Mucosa of descending colon (tissue), 3 donors: Measurements from ENCODE around the gene KRTAP5-1. TPM values are rescaled to one million over a fixed set of nuclear protein-coding genes. Genes with fewer than 3 reads are reported as not detected.
A peak's percentile ranks its signal among the peaks of the same experiment; 100 is the strongest.

ENCODE experiments used
- ATAC-seq: fragments of 200-7000 bp; cut with Tn5 transposase; one replicate; pipeline ENCODE4 v1.9.1; 2020; ENCODE audit warnings: mild to moderate bottlenecking, moderate library complexity
- DNase-seq, 3 donors: peaks; one replicate each; pipeline ENCODE4 v3.0.0-alpha.2; 2020
- H3K36me3 ChIP-seq: fragments of 200-600 bp; one replicate; pipeline ENCODE4 v1.8.0; 2021; ENCODE audit warnings: low read depth, mild to moderate bottlenecking
- H3K4me1 ChIP-seq: fragments of 200-600 bp; one replicate; pipeline ENCODE4 v1.8.0; 2021; ENCODE audit warnings: low read depth, mild to moderate bottlenecking
- H3K4me3 ChIP-seq: fragments of 200-600 bp; one replicate; pipeline ENCODE4 v1.8.0; 2021; ENCODE audit warnings: mild to moderate bottlenecking
- H3K9me3 ChIP-seq: fragments of 200-600 bp; one replicate; pipeline ENCODE4 v1.8.0; 2021; ENCODE audit warnings: mild to moderate bottlenecking
- CTCF ChIP-seq: fragments of 200-600 bp; IDR thresholded peaks from one replicate; pipeline ENCODE4 v1.8.0; 2022; ENCODE audit warnings: antibody characterized with exemption, mild to moderate bottlenecking
- intact Hi-C, 2 donors: fragments of 100-400 bp; cut with DNase I in 1 of 2; cut with micrococcal nuclease in 1 of 2; formaldehyde crosslinking; loops; one replicate each; pipeline versions ENCODE4 v1.11.0 to v1.11.1; 2022; cut with DNase I, micrococcal nuclease
- total RNA-seq, 3 donors: library from RNA; stranded (reverse); fragmentation: NEBNext Ultra II Directional in 2 of 3; extraction: Animal tissue kit (Norgen Biotek cat#: 25700) in 2 of 3; gene quantifications; one replicate each; pipeline versions ENCODE4 v1.2.1 to v1.2.4, GENCODE V29; 2021 to 2023
- donor health status: DM: no; HTN: no; CAD: no; lungs with moderate emphysema.
- donor health status: DM: no; HTN: no; CAD: no.
- donor health status: DM: no; HTN: yes; CAD: no.

Gene KRTAP5-1
- total RNA-seq, 3 donors from 2014 or later: not detected

- DNase-seq: peak in 2 of 3 donors; percentile 62 to 66
- Histone ChIP-seq H3K4me1 (peaks cover 31% of the 10 kb centered on the region), H3K9me3 (no peaks in the 10 kb centered on the region), H3K4me3 (no peak overlapping the region), H3K36me3 (no peaks in the 10 kb centered on the region)
- ATAC-seq: peak; percentile 20
- TF ChIP-seq CTCF: no peak
- intact Hi-C loops: no loop called here
Observed at GRCh38 chr11:1557904-1558774, 26.9 kb downstream of the KRTAP5-1 start.

GRCh38 chr11:1557051-1557884, 27.8 kb downstream of the KRTAP5-1 start:
- ATAC-seq (no peak), DNase-seq (peak in 2 of 3 donors; percentile 27 to 54)
- H3K36me3 ChIP-seq: no peaks in the 10 kb centered on the region
- H3K9me3 ChIP-seq: no peaks in the 10 kb centered on the region
- intact Hi-C loops: no loop called here
- H3K4me3 ChIP-seq: no peak overlapping the region
- TF ChIP-seq CTCF: no peak
- H3K4me1 ChIP-seq: peaks cover 31% of the 10 kb centered on the region

- peaks cover 31% of the 10 kb centered on the region for H3K4me1 ChIP-seq
Observed at GRCh38 chr11:1556278-1556902, 28.7 kb downstream of the KRTAP5-1 start.

GRCh38 chr11:1555713-1556153, 29.4 kb downstream of the KRTAP5-1 start:
- no peak for TF ChIP-seq CTCF
- ATAC-seq: no peak
- intact Hi-C loops: no loop called here
- peak in 1 of 3 donors; percentile 24 for DNase-seq
- Histone ChIP-seq H3K4me3 (no peak overlapping the region), H3K36me3 (no peaks in the 10 kb centered on the region), H3K9me3 (no peaks in the 10 kb centered on the region), H3K4me1 (peaks cover 31% of the 10 kb centered on the region)

More at GRCh38 chr11:1556278-1556902, 28.7 kb downstream of the KRTAP5-1 start:
- DNase-seq (peak in 1 of 3 donors; percentile 33), ATAC-seq (no peak)
- Histone ChIP-seq H3K9me3 (no peaks in the 10 kb centered on the region), H3K36me3 (no peaks in the 10 kb centered on the region), H3K4me3 (no peak overlapping the region)
- intact Hi-C loops: no loop called here
- no peak for TF ChIP-seq CTCF

GRCh38 chr11:1554981-1555712, 29.9 kb downstream of the KRTAP5-1 start:
- Histone ChIP-seq H3K4me1 (peaks cover 29% of the 10 kb centered on the region), H3K36me3 (no peaks in the 10 kb centered on the region), H3K9me3 (no peaks in the 10 kb centered on the region), H3K4me3 (no peak overlapping the region)
- TF ChIP-seq CTCF: no peak
- intact Hi-C loops: no loop called here
- peak in 2 of 3 donors; percentile 48 to 53 for DNase-seq
- no peak for ATAC-seq
